ENCODE data around the gene OR56A5.
"Not testable (repeated sequence)": the region's sequence is repeated elsewhere in the genome, so short reads cannot be mapped to it uniquely, and the experiment has no call there.

Gene OR56A5, protein sequence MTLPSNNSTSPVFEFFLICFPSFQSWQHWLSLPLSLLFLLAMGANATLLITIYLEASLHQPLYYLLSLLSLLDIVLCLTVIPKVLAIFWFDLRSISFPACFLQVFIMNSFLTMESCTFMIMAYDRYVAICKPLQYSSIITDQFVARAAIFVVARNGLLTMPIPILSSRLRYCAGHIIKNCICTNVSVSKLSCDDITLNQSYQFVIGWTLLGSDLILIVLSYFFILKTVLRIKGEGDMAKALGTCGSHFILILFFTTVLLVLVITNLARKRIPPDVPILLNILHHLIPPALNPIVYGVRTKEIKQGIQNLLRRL

DNA sequence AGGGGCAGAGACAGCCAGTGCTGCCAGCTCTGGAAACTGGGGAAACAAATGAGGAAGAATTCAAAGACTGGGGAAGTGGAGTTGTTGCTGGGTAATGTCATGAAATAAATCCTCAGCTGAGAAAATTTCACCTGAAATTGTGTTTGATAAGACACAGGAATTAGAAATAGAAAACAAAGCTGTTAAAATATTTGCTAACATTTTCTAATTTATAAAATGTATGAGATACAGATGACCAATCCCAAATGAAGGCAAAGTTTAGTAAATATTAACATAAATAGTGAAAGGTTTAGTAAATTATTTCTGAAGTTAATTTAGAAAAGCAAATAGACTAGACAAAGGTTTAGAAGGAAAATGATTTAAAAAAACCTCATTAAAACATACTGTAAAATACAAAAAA is at the start of gene OR56A5:
TSS of gene OR56A5 (minus strand) at position 101 of the 400 bp plus-strand sequence. CDS start at position 101, 0 bp downstream.
- no peak for DNase-seq

DNA sequence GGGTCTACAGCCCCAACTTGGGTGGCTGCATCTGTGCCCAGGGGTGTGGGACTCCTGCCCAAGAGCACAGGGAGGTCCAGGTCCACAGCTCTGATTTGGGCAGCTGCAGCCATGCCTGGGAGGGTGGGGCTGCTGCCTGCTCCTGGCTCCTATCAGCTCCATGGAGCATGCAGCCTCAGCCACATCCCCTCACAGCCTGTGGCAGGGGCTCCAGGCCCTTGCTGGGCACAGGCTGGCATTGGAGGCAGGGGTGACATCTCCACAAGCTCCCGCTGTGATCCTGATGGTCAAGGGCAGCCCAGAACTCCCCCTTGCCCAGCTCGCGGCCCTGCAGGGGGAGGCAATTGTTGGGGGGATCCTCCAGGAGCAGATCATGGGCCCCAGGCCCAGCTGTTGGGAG is 44.7 kb upstream of the OR56A5 start:
- DNase-seq = no peak

DNA sequence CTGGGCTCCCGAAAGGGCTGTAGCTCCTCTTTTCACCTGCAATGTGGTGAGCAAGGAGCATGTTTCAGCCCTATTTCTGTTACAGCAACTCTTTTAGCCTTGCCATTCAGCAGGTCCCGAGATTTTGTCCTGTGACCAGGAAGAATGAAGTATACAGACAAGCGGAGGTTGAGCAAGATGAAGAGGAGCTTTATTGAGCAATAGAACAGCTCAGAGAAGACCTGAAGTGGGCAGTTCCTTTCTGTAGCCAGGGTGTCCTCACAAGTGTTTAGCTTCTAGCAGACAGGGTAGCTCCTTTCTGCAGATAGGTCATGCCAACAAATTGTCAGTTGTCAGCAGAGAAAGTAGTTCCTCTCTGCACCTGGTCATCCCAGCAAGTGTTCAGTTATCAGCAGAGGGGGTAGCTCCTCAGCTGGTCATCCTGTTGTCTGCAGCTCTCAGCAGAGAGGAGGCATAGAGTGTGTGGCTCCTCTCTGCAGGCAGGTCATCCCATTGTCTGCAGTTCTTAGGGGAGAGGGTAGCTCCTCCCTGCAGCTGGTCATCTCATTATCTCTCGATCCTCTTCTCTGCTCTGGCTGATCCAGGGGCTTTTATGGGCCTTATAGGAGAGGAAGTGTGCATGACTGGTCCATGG is 43.9 kb upstream of the OR56A5 start:
- DNase-seq = no peak

DNA sequence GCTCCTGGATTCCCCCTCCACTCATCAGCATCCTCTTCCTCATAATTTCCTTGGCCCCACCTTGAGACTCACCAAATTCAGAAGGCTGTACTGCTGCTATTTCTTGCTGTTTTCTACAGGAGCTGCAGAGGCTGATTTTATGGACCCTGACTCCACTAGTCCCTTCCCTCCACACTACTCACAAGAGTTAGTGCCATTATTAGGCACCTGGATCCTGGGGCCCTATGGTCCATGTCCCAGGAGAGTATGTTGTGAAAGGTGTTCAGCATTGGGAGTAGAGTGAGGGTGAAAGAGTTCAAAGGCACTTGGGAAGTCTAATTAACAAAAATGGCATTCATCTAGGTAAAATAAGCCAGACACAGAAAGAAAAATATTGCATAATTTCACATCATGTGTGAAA is 38.6 kb upstream of the OR56A5 start, which contains the start of gene OR56A4:
TSS of gene OR56A4 (minus strand) at position 101 of the 400 bp plus-strand sequence. CDS start 3,954 bp downstream, outside the sequence.
- DNase-seq = no peak

DNA sequence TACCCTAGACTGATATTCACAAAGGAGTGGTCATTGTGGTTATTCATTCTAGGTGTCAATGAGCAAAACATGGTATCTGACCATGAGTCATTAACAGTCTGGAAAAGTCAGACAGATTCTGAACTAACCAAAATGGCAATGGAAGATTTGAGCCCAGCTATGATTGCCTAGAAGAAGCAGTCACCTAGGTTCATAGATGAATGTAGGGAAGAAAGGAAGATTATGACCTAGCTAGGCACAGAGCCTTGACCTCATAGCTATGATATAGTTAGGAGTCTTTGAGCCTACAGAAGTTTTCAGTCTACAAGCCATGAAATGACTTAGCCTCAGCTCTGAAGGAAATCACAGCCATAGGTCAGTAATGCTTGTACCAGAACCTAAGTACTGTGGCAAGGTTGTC is 38.1 kb upstream of the OR56A5 start:
- no peak for DNase-seq

DNA sequence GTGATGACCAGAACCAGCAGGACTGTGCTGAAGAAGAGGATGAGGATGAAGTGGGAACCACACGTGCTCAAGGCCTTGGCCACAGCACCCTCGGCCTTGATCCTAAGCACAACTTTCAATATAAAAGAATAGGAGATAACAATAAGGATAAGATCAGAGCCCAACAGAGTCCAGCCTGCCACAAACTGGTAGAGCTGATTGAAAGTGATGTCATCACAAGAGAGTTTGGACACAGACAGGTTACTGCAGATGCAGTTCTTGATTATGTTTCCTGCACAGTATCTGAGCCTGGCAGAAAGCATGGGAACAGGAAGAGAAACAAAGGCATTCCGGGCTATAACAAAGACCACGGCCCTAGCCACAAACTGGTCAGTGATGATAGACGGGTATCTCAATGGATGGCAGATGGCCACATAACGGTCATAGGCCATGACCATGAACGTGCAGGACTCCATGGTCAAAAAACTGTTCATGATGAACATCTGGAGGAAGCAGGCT is 34.0 kb upstream of the OR56A5 start:
- DNase-seq = no peak

DNA sequence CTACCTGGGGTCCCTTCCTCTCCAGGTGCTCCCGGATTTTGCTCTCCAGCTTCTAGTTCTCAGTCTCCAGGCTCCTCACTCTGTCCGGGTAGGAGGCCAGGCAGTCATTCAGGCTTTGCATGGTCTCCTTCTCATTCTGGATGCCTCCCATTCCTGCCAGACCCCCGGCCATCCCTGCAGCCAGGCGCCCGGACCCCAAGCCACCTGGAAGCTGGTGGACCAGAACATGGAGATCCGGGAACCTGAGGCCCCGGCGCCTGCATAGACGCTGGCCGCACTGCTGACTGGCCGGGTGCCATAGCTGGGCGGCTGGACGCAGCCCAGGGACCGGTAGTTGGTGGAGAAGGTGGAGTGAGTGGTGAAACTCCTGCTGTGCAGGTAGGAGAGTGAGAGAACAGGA is 26.5 kb upstream of the OR56A5 start:
- DNase-seq = no peak

DNA sequence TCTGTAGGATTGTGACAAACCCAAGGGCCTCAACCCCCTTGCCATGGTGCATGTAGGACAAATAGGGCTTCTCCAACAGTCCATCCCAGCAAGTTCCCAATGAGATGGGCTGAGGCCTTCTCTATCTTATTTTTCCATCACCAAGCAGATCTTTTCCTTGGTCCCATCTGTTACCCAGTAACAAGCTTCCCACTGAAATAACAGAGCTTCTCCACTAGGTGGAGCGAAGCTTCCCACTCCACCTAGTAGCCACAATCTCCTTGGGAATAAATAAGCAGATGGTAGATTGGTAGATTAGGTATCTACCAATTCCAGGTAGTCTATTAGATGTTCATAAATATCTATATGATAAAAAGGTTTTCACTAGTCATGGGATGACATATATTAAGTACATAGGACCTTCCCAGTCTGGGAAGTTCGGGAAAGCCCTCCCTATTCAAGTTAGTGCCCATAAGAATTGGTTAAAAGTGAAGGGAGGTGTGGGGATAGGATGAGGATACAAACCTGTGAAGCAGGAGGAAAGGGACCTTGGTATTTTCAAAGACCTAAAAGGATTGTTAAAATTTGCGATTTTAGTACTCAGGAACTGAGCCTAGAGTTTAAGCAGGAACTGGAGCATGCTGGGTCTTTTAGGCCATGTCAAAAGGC is 24.4 kb upstream of the OR56A5 start:
- DNase-seq = no peak

DNA sequence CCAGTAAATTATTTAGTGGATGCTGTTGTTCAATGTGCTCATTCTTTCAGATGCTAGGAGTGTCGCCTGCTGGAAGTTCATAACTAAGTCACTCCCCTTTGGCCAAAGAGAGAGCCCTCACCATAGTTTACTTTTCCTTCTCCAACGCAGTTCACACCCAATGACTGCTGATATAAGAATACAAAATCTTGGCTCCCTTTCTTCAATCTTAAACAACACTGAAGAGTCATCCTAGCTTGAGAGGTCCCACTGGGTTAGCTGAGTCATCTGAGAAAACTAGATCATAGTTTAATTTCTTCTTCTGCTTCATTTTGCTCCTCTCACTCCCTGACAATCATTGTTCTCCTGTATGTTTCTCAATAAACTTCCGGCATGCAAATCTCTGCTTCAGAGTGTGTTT is 23.9 kb upstream of the OR56A5 start:
- DNase-seq = no peak

DNA sequence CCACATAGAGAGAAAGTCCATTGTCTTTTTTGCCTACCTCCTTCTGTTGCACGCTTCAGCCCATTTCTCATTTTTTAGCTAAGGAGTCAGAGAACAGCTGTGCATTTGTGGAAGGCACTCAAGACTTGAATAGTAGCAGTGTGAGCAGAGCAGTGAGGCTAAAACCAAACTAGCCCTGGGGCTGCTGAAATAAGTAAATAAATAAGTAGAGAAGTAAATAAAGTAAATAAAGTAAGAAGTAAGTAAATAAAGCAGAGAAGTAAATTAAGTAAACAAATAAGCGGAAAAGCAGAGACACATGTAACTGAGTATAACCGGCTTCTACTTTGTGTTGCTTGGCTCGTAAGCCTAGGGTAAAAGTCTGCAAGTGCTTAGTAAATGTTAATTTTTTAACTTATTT is 20.9 kb upstream of the OR56A5 start:
- DNase-seq = no peak

DNA sequence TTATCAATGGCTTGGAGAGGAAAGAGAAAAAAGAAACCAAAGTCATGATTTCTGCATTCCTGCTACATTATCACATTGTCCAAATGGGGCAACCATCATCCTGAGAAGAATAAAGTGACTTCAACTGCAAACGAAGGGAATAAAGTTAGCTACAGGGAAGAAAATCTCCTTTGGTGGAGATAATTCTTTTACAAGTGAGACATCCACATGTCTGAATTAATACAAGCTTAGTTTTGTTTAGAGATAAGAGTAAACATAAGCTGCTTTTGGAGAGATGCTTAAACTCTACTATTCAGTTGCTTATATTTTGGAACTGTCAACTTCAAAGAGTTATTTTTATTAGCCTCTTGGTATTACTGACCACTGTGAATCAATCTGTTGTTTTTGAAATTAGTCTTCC is 18.6 kb upstream of the OR56A5 start, which contains the start of gene OR52L1:
TSS of gene OR52L1 (minus strand) at position 101 of the 400 bp plus-strand sequence. CDS start at position 46, 55 bp downstream.
- no peak for DNase-seq

DNA sequence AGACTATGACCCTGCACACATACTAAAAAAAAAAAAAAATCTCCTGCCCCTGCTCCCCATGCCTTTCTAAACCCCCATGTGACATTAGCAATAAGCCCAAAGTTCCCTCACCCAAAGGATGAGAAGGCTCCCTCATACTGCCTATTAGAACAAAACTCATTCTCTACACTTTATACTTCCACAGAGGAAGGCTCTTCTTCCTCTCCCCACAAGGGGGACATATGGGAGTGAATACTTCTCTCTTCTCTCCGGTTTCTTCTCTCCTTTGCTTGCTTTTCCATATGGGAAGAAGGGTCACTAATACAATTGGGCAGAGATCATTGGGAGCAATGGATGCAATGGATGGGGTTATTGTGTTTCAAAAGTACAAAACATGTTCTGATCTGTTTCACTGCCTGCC is 15.1 kb upstream of the OR56A5 start:
- DNase-seq = no peak

DNA sequence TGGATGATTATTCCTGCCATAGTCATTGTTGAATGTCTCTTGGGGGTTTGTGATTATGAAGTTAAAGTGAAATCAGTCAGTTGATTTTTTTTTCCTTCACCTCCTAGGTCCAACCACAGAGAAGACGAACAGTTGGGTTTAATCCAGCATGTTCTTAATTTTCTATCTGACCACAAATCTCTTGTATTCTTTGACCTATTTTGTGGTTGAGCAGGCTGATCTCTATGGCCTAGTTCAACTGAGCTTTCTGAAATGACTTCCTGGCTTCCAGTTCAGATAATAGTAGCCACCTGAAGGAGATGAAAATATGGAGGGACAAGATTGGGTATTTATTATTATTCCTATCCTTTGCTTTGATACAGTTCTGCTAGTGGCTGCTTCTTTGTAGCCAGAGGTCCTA is 5.2 kb upstream of the OR56A5 start:
- no peak for DNase-seq

DNA sequence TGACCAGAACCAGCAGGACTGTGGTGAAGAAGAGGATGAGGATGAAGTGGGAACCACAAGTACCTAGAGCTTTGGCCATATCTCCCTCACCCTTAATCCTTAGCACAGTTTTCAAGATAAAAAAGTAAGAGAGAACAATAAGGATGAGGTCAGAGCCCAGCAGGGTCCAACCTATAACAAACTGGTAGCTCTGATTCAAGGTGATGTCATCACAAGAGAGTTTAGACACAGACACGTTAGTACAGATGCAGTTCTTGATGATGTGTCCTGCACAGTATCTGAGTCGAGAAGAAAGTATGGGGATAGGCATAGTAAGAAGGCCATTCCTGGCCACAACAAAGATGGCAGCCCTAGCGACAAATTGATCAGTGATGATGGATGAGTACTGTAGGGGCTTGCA is 586 bp downstream of the OR56A5 start:
- no peak for DNase-seq

DNA sequence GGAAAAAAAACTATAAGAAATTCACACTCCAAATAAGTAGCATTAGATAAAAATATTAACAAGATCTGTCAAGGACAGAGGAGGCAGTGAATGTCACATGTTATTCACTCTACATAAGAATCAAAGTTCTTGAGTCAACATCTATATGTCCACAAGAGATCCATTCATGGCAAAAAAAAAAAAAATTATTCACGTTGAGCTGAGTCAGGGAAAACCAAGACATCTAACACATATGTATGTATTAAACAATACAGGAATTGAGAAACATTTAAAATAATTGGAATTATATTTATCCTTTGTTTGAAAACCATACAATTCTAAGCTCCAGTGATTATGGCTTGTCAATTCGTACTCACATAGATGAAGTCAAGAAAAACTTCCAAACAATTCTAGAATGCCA is 1.3 kb downstream of the OR56A5 start:
- no peak for DNase-seq

DNA sequence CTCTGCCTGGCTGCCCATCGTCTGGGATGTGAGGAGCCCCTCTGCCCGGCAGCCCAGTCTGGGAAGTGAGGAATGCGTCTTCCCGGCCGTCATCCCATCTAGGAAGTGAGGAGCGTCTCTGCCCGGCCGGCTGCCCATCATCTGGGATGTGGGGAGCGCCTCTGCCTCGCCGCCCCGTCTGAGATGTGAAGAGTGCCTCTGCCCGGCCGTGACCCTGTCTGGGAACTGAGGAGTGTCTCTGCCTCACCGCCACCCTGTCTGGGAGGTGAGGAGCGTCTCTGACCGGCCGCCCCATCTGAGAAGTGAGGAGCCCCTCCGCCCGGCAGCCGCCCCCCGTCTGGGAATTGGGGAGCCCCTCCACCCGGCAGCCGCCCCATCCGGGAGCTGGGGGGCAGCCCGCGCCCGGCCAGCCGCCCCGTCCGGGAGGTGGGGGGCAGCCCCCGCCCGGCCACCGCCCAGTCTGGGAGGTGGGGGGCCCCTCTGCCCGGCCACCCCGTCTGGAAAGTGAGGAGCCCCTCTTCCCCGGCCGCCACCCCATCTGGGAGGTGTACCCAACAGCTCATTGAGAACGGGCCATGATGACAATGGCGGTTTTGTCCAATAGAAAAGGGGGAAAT is 7.5 kb downstream of the OR56A5 start:
- DNase-seq = not testable (repeated sequence)

DNA sequence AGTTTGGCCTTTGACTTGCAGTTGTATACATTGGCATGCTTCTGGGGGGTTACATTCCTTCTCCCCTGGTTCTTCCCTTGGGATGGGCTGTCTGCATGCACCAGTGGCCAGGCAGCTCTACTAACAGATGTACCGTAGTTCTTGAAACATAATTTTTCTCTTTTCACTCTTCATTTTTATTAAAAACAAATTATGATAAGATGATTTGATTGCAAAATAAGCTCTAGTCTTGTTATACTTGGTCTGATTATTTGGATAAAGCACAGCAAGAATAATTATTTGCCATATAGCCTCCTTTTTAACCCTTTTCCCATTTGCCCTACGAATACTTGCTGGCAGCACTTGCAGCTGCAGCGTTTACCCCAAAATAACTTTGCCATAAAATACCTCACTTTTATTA is 12.7 kb downstream of the OR56A5 start:
- DNase-seq = no peak

DNA sequence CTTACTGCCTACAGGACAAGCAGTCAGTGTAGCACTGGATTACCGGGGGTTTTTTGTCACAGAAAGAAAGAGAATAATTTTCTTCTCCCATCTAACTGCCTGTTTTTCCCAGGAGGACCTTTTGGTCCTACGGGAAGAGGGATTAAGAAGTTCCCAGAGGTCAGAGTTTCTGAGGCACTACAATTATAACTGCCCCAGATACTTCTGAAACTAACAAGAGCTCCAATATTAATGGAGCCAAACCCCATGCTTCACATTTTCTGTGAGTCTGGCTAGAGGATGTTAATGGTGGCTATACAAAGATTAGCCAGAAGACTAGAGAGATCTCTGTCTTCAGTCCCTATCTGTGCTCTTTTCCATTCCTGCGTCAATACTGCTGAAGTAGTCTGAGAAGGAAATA is 26.3 kb downstream of the OR56A5 start, which contains the start of gene OR56A3:
TSS of gene OR56A3 (plus strand) at position 301 of the 400 bp plus-strand sequence. CDS start 5,096 bp downstream, outside the sequence.
- DNase-seq = no peak

DNA sequence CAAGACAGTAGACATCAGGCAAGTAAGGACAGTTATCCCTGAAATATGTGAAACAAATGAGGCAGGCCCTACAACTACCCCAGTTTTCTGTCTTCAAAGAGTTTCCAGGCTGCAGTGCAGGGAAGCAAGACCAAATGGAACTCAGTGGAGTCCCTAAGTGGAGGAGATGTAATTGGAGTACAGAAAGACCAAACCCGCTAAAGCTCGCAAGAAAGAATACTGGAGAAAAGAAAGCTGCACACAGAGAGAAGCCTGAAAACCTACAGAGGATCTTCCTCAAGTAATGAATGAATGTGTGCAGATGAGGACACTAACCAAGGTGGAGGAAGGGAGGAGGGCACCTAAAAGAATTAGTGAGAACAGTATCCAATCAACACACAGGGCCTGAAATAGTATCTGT is 27.5 kb downstream of the OR56A5 start:
- no peak for DNase-seq

DNA sequence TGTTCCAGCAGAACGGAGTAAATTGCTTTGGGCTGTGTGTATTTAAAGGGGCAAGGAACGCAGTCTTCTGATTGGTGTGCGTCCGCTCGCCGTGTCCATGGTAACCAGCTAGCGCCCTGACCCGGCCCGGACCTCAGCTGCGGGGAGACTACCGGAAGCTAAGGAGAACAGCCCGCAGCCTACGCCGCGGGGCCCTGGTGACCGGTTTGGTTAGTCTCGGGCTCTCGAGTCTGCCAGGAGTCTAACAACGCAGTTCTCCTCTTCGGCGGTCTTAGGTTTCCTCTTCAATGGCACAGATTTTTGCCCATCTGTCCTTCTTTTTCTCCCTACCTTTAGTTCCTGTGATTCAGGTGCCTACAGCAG is 29.7 kb downstream of the OR56A5 start:
- DNase-seq = no peak

DNA sequence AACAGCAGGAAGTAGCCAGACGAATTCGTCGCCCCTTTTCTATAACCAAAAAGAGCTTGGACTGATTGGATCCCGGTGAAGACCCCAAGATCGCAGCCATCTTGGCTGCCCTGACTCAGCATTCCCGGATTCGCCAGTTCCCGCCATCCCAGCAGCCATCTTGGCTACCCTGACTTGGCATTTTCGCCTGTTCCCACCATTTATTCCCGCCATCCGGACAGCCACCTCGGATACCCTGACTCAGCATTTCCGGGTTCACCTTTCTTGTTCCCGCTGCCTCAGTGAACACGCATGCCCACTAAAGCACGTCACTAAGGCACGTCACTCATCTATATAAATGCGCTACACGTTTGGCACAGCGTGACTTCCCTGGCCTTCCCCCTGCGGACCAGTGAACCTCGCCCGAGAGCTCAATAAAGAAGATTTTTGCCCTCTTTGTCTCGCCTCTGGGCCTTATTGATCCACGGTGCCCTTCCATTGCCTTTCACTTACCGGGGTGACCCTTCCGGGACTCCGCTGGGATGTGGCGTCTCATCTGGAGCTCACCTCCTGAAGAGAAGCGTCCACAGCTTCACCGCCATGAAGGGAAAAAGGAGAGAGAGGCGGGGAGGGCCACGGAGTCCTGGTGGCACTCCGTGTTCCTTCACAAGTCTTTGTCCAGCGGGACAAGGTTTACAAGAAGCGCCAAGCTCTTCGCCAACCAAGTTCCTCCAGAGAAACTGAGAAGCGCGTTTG is 30.3 kb downstream of the OR56A5 start:
- no peak for DNase-seq

DNA sequence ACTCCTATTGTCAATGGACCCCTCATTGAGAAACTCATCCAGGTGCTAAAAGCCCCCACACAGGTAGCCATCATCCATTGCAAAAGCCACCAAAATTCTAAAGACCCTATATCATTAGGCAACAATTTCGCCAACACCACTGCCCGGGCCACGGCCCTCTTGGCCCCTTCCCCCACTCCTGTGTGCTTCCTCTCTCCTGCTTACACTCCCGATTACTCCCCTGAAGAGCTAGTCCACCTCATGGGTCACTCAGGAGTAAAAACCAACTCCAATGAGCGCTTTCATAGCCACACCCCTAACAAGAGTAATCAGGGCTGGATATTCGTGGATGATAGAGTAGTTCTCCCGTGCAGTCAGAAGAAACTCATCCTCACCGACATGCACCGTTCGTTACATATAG is 35.2 kb downstream of the OR56A5 start:
- no peak for DNase-seq

DNA sequence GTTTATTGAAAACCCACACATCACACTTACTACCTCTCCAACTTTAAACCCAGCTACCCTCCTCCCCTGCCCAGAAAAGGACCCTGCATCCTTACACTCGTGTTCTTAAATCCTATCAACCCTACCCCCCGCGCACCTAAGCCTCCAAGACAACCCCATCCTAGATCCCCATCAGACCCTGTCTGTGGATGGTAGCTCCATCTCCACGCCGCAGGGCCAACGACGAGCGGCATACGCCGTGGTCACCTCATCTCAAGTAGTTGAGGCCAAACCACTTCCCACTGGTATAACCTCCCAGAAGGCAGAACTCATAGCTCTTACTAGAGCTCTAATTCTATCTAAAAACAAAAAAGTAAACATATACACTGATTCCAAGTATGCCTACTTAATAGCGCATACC is 35.6 kb downstream of the OR56A5 start:
- DNase-seq = no peak
